SK-N-SH (cell line): ENCODE measurements around the gene FLYWCH2.
A peak's percentile ranks its signal among the peaks of the same experiment; 100 is the strongest.
"Not testable (repeated sequence)": the region's sequence is repeated elsewhere in the genome, so short reads cannot be mapped to it uniquely, and the experiment has no call there.

Experiments
- CTCF ChIP-seq: fragments of 200-600 bp; sonication (generic); IDR thresholded peaks from 2 replicates; pipeline ENCODE4 v1.6.1; 2017; ENCODE audit warnings: antibody characterized with exemption, mild to moderate bottlenecking, moderate library complexity
- EZH2phosphoT487 ChIP-seq: fragments of 200-600 bp; sonication (generic); IDR thresholded peaks from 2 replicates; pipeline ENCODE4 v1.6.1; 2017; ENCODE audit warnings: low read depth, mixed run types, mild to moderate bottlenecking, antibody characterized with exemption, moderate library complexity, borderline replicate concordance
- FOXM1 ChIP-seq: IDR thresholded peaks from 2 replicates; pipeline ENCODE4 v1.4.0; 2012; ENCODE audit warnings: low read depth, mild to moderate bottlenecking
- GABPA ChIP-seq: IDR thresholded peaks from 2 replicates; pipeline ENCODE4 v1.4.0; 2012; ENCODE audit warnings: low read depth, mild to moderate bottlenecking
- RFX5 ChIP-seq: IDR thresholded peaks from 2 replicates; pipeline ENCODE4 v1.6.1; 2012; ENCODE audit warnings: mild to moderate bottlenecking, improper control_type of control experiment, low read length

DNA sequence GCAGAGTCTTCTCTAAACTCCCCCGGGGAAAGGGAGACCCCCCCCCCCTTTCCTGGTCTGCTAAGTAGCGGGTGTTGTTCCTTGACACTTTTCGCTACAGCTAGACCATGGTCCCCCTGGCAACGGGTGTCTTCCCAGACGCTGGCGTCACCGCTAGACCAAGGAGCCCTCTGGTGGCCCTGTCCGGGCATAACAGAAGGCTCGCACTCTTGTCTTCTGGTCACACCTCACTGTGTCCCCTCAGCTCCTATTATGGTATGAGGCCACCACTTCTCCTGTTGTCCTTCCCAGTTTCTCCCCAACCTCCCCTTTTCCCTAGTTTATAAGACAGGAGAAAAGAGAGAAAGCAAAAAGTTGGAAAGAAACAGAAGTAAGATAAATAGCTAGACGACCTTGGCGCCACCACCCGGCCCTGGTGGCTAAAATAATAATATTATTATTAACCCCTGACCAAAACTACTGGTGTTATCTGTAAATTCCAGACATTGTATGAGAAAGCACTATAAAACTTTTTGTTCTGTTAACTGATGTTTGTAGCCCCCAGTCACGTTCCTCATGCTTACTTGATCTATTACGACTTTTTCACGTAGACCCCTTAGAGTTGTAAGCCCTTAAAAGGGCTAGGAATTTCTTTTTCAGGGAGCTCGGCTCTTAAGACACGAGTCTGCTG lies 24.2 kb downstream of the FLYWCH2 start:
- not testable (repeated sequence) for TF ChIP-seq RFX5, GABPA, EZH2phosphoT487, FOXM1
- TF ChIP-seq CTCF, result peak; percentile 77
